GM12875 (cell line): Measurements from ENCODE around the gene RAP1A.

ENCODE experiments used
- H3K4me3 ChIP-seq: one replicate; pipeline ENCODE4 v1.5.1; 2011; ENCODE audit warnings: low read depth, low read length, control low read depth
- CTCF ChIP-seq: IDR thresholded peaks from 2 replicates; pipeline ENCODE4 v1.5.1; 2011; ENCODE audit warnings: low read depth, mild to moderate bottlenecking, control low read depth, inconsistent platforms, low read length, moderate library complexity, borderline replicate concordance; ENCODE audit not compliant: insufficient read depth

RAP1A gene

GRCh38 chr1:111591937-111592336 lies 27.7 kb upstream of the RAP1A start:
- H3K4me3 ChIP-seq: no peak overlapping the region
- no peak for TF ChIP-seq CTCF

GRCh38 chr1:111592389-111593361 lies 26.9 kb upstream of the RAP1A start:
- H3K4me3 ChIP-seq: no peak overlapping the region
- no peak for TF ChIP-seq CTCF

- no peak for TF ChIP-seq CTCF
- no peak overlapping the region for H3K4me3 ChIP-seq
Observed at GRCh38 chr1:111593403-111594305, 25.9 kb upstream of the RAP1A start.

GRCh38 chr1:111594306-111594693 lies 25.3 kb upstream of the RAP1A start:
- H3K4me3 ChIP-seq: no peak overlapping the region
- no peak for TF ChIP-seq CTCF

GRCh38 chr1:111595807-111596206 lies 23.8 kb upstream of the RAP1A start:
- no peak overlapping the region for H3K4me3 ChIP-seq
- TF ChIP-seq CTCF: no peak

- H3K4me3 ChIP-seq: no peak overlapping the region
- no peak for TF ChIP-seq CTCF
Observed at GRCh38 chr1:111596499-111596898, 23.1 kb upstream of the RAP1A start.

- TF ChIP-seq CTCF: no peak
- no peak overlapping the region for H3K4me3 ChIP-seq
Observed at GRCh38 chr1:111597426-111597825, 22.2 kb upstream of the RAP1A start.
